ENCODE results near the gene SH3RF3. TPM values are rescaled to one million over a fixed set of nuclear protein-coding genes. Genes with fewer than 3 reads are reported as not detected.

SH3RF3 gene
- total RNA-seq, 2 donors from 2014 or later, result 37.4 to 61.7 TPM

DNA sequence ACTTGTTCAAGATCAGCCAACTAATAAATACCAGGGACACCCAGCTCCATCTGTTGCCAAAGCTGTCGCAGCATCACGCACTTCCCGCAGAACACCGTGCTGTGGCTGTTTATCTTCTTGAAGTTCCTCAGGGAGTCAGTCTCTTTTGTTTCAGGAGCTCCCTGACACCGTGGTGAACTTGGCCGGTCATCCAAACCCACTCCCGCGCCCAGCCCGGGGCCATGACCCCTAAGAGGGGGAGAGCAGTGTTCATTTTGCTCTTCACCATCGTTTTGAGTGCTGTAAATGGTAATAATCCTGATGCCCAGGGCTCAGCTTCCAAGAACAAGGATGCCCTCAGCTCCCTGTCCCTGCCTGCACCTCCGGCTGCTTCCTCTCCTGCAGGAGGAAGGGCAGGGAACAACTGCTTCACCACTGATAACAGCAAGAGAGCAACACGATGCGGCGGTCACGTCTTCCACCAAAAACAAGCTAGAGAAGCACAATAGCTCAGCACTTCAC is 353.4 kb downstream of the SH3RF3 start:
- H3K27ac ChIP-seq, result peak overlapping the region; percentile 73 to 75
- H3K4me1 ChIP-seq (ENCODE audit: control insufficient read depth in 1 of 2, low read depth in 2 of 2), result peaks cover 31 to 64% of the 10 kb centered on the region in 2 donors
- no peaks in the 10 kb centered on the region for H3K9me3 ChIP-seq
- ATAC-seq (ENCODE audit: insufficient number of reproducible peaks, low FRiP score, low read depth), result no peak
- no peaks in the 10 kb centered on the region for H3K27me3 ChIP-seq (replicated peaks; ENCODE audit: insufficient read depth)
- H3K36me3 ChIP-seq, result no peaks in the 10 kb centered on the region
- no peak overlapping the region for H3K4me3 ChIP-seq
- DNase-seq (ENCODE audit: low spot score), result no peak
- TF ChIP-seq, protein P1, sequence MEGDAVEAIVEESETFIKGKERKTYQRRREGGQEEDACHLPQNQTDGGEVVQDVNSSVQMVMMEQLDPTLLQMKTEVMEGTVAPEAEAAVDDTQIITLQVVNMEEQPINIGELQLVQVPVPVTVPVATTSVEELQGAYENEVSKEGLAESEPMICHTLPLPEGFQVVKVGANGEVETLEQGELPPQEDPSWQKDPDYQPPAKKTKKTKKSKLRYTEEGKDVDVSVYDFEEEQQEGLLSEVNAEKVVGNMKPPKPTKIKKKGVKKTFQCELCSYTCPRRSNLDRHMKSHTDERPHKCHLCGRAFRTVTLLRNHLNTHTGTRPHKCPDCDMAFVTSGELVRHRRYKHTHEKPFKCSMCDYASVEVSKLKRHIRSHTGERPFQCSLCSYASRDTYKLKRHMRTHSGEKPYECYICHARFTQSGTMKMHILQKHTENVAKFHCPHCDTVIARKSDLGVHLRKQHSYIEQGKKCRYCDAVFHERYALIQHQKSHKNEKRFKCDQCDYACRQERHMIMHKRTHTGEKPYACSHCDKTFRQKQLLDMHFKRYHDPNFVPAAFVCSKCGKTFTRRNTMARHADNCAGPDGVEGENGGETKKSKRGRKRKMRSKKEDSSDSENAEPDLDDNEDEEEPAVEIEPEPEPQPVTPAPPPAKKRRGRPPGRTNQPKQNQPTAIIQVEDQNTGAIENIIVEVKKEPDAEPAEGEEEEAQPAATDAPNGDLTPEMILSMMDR (IDR thresholded peaks at IDR 0.05), result no peak

DNA sequence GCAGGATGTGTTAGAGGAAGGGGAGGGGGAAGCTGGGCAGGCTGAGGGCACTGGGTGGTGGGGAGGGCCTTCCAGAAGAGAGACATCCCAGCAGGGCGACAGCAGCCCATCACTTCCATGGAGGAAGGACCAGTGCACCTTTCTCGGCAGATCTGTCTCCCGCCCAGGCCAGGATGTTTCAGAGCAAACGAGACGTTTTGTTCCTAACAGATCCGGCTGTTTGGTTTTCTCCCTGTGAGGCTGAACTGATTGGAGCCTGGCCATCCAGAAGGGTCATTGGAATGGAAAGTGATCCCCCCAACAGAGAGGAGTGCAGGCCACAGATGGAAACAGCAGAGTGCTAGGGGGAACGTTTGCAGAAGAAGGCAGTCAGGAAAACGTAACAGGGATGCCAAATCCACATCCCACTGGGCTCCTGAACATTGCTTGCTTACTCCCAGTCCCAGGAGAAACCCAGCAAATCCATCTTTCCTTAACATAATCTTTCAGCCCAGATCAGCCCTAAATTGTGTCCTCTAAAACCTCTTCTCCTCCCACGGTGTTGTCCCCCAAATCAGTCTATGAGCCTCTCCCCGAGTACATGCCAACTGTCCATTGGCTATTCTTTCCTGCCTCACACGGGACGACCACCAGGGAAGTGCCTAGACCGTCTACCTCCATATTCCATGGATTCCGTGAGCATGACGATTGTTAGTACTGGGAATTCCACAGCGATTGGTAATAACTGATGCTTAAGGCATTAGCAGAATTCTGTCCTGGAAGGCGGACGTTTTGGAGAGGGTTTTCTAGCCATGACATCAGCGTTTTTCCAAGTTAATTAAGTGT is 357.9 kb downstream of the SH3RF3 start:
- Histone ChIP-seq H3K27me3 (replicated peaks; ENCODE audit: insufficient read depth) (no peaks in the 10 kb centered on the region), H3K36me3 (peaks cover 5% of the 10 kb centered on the region), H3K4me3 (no peak overlapping the region), H3K4me1 (ENCODE audit: control insufficient read depth in 1 of 2, low read depth in 2 of 2) (peaks cover 29 to 56% of the 10 kb centered on the region in 2 donors), H3K27ac (peak overlapping the region; percentile 63 to 70), H3K9me3 (no peaks in the 10 kb centered on the region)
- ATAC-seq (ENCODE audit: insufficient number of reproducible peaks, low FRiP score, low read depth), result peak; percentile 45
- no peak for DNase-seq (ENCODE audit: low spot score)
- TF ChIP-seq, protein P1 (IDR thresholded peaks at IDR 0.05), result peak; percentile 23

DNA sequence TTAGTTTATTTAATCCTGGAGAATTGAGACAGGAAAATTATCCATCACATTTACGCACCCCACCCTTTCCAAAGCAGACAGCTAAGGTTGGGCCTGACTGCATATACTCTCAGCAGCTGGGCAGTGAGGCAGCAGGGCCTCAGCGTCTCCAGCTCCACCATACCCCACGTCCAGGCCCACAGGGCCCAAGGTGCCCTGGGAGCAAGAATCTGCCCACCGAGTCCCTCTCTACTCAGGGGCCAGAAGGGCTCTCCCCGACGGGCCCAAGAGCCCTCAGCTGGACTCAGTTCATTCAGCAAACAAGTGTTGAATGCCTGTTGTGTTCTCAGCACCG is 358.5 kb downstream of the SH3RF3 start:
- Histone ChIP-seq H3K27me3 (replicated peaks; ENCODE audit: insufficient read depth) (no peaks in the 10 kb centered on the region), H3K36me3 (peaks cover 5% of the 10 kb centered on the region), H3K4me3 (no peak overlapping the region), H3K9me3 (no peaks in the 10 kb centered on the region), H3K4me1 (ENCODE audit: control insufficient read depth in 1 of 2, low read depth in 2 of 2) (peaks cover 25 to 50% of the 10 kb centered on the region in 2 donors), H3K27ac (peak overlapping the region; percentile 63 to 70)
- ATAC-seq (ENCODE audit: insufficient number of reproducible peaks, low FRiP score, low read depth) (no peak), DNase-seq (ENCODE audit: low spot score) (no peak)
- TF ChIP-seq, protein P1 (IDR thresholded peaks at IDR 0.05), result no peak

DNA sequence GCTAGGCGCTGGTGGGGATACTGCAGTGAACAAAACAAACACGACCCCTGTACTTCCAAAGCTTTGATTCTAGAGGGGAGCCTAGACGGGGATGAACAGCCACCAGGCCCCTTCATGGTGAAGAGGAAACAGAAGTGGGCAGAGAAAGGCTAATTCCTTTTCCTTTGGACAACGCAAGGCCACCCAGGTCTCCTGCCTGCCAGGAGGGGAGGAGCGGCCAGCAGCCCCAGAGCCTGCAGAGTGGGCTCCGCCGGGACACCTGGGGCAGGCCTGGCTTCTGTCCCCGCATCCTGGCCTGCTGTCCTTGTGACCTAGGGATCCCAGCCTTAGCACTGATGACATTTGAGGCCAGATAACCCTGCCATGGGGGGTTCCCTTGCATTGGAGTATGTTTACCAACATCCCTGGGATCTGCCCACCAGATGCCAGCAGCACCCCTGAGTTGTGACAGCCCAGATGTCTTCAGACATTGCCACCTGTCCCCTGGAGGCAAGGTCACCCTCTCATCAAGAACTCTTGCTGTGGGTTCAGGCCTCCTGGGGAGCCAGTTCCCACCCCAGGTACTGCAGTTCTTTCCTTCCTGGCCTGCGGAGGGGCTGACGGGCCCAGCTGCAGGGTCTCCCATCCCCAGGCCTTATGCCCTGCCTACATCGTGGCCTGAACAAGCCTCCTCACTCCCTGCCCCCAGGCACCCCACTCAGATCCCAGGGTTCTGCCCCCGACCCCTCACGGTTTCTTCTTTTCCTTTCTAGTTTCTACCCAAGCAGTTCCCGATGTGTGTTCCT is 359.1 kb downstream of the SH3RF3 start:
- no peaks in the 10 kb centered on the region for H3K9me3 ChIP-seq
- peaks cover 20 to 44% of the 10 kb centered on the region in 2 donors for H3K4me1 ChIP-seq (ENCODE audit: control insufficient read depth in 1 of 2, low read depth in 2 of 2)
- peak overlapping the region; percentile 63 to 70 for H3K27ac ChIP-seq
- TF ChIP-seq, protein P1 (IDR thresholded peaks at IDR 0.05), result no peak
- no peak overlapping the region for H3K4me3 ChIP-seq
- H3K36me3 ChIP-seq, result peaks cover 5% of the 10 kb centered on the region
- DNase-seq (ENCODE audit: low spot score) (no peak), ATAC-seq (ENCODE audit: insufficient number of reproducible peaks, low FRiP score, low read depth) (no peak)
- no peaks in the 10 kb centered on the region for H3K27me3 ChIP-seq (replicated peaks; ENCODE audit: insufficient read depth)

DNA sequence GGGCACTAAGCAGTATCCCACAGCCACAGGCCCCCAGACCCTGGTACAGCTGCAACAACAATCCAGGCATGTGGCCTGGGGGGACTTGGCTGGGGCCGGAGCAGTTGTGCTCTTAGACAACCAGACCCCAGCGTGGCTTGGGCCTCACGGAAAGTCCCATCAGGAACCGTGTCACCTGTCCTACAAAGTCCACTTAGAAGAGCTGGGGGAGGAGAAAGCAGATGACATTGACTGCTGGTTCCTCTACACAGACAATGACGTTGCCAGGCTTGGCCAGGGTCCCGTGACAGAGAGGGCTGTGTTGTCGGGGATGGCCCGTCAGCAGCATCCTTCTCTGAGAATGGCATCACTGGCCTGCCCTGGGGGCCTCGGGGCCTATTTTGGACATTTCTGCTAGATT is 360.3 kb downstream of the SH3RF3 start:
- Histone ChIP-seq H3K4me3 (no peak overlapping the region), H3K9me3 (no peaks in the 10 kb centered on the region), H3K36me3 (peaks cover 5% of the 10 kb centered on the region), H3K4me1 (ENCODE audit: control insufficient read depth in 1 of 2, low read depth in 2 of 2) (peaks cover 10 to 34% of the 10 kb centered on the region in 2 donors), H3K27me3 (replicated peaks; ENCODE audit: insufficient read depth) (no peaks in the 10 kb centered on the region), H3K27ac (no peak overlapping the region)
- DNase-seq (ENCODE audit: low spot score) (no peak), ATAC-seq (ENCODE audit: insufficient number of reproducible peaks, low FRiP score, low read depth) (no peak)
- TF ChIP-seq, protein P1 (IDR thresholded peaks at IDR 0.05), result no peak

Data from thoracic aorta (tissue), 2 donors.